ENCODE measurements around the gene BCL7C. TPM values are rescaled to one million over a fixed set of nuclear protein-coding genes. Genes with fewer than 3 reads are reported as not detected.

BCL7C gene
- total RNA-seq, 1 experiment from 2014 or later: 44.9 TPM

DNA sequence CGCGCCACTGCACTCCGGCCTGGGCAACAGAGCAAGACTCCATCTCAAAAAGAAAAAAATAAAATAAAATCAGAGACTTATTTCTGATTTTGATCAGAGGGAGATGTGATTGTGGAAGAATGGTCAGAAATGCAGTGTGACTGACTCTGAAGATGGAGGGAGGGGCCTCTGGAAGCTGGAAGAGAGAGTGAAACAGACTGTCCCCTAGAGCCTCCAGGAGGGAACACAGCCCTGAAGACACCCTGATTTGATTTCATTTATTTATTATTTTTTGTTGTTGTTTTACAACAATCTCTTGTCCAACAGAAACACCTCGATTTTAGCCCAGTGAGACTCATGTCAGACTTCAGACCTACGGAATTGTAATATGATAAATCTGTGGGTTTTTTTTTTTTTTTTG lies 26.1 kb downstream of the BCL7C start:
- Histone ChIP-seq H3K9me3 (ENCODE audit: control insufficient read depth in 1 of 2, insufficient read depth in 1 of 2, low read depth in 1 of 2, low read length in 2 of 2) (peaks cover 0 to 6% of the 10 kb centered on the region in 2 experiments; a peak in 2 of 4 replicates), H3K4me2 (ENCODE audit: low read length) (no peak overlapping the region), H3K27me3 (ENCODE audit: insufficient read depth, low read length) (no peaks in the 10 kb centered on the region), H3K4me1 (ENCODE audit: control insufficient read depth in 1 of 2, insufficient read depth in 2 of 2, low read length in 2 of 2) (no peaks in the 10 kb centered on the region), H3K36me3 (ENCODE audit: control insufficient read depth in 1 of 2, insufficient read depth in 2 of 2, low read length in 2 of 2) (no peaks in the 10 kb centered on the region), H2AFZ (ENCODE audit: low read depth, low read length, poor library complexity, severe bottlenecking) (no peak overlapping the region), H3K79me2 (ENCODE audit: insufficient read depth, low read length) (no peaks in the 10 kb centered on the region), H3K27ac (ENCODE audit: low read depth, low read length) (no peak overlapping the region), H3K9ac (ENCODE audit: low read length) (no peak overlapping the region), H3K4me3 (replicated peaks in 1 of 2; ENCODE audit: low read depth in 1 of 2, low read length in 2 of 2) (no peak overlapping the region), H3K9me2 (ENCODE audit: insufficient read depth) (no peaks in the 10 kb centered on the region), H4K20me1 (ENCODE audit: insufficient read depth) (no peaks in the 10 kb centered on the region)
- DNase-seq (ENCODE audit: low read depth, low spot score) (no peak), ATAC-seq (peak; percentile 97)
- RAD21 ChIA-PET (ENCODE audit: low non-redundant PET in 1 of 2, low total read pairs in 2 of 2, uncharacterized antibody in 2 of 2, unreplicated experiment in 2 of 2): no interaction called here
- POLR2A ChIA-PET: interaction anchor here (0.6 kb wide), 1 partner anchor 57 kb away, joined by 3 read pairs; no protein-coding TSS in a partner anchor
- no TSS peak for BruUV-seq (replicated peaks)
- intact Hi-C loops (cut with micrococcal nuclease): no loop called here
- CTCF ChIA-PET: interaction anchor here (1.3 kb wide), 1 partner anchor 53 kb away, joined by 4 read pairs; no protein-coding TSS in a partner anchor
- TF ChIP-seq RAD21 (IDR thresholded peaks at IDR 0.05; ENCODE audit: low read depth) (peak; percentile 35; the same call in 1 of the 2 replicates), SRF (IDR thresholded peaks at IDR 0.05; ENCODE audit: low read depth) (no peak), EZH2 (IDR thresholded peaks at IDR 0.05) (no peak), SIN3A (IDR thresholded peaks at IDR 0.05; ENCODE audit: low read depth) (no peak), CBX3 (IDR thresholded peaks at IDR 0.05; ENCODE audit: low read depth) (no peak), REST (IDR thresholded peaks at IDR 0.05; ENCODE audit: low read depth) (no peak)
- TF ChIP-seq, protein P1, sequence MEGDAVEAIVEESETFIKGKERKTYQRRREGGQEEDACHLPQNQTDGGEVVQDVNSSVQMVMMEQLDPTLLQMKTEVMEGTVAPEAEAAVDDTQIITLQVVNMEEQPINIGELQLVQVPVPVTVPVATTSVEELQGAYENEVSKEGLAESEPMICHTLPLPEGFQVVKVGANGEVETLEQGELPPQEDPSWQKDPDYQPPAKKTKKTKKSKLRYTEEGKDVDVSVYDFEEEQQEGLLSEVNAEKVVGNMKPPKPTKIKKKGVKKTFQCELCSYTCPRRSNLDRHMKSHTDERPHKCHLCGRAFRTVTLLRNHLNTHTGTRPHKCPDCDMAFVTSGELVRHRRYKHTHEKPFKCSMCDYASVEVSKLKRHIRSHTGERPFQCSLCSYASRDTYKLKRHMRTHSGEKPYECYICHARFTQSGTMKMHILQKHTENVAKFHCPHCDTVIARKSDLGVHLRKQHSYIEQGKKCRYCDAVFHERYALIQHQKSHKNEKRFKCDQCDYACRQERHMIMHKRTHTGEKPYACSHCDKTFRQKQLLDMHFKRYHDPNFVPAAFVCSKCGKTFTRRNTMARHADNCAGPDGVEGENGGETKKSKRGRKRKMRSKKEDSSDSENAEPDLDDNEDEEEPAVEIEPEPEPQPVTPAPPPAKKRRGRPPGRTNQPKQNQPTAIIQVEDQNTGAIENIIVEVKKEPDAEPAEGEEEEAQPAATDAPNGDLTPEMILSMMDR (IDR thresholded peaks at IDR 0.05 in 2 of 3, conservative IDR thresholded peaks at IDR 0.05 in 1 of 3; ENCODE audit: borderline replicate concordance in 1 of 3, insufficient read depth in 1 of 3, low read depth in 2 of 3, low read length in 2 of 3): peak; percentile 7 to 31 (median 29); a peak in 3 of 6 replicates

Data from HCT116 (cell line).